GM12874 (cell line): ENCODE measurements around the gene TSPAN16.

ENCODE experiments used
- CTCF ChIP-seq: IDR thresholded peaks from 2 replicates; pipeline ENCODE4 v1.5.1; 2011; ENCODE audit warnings: low read depth, mild to moderate bottlenecking, control low read depth, low read length, moderate library complexity; ENCODE audit not compliant: insufficient read depth

The TSPAN16 gene

GRCh38 chr19:11273296-11273695 is 22.7 kb upstream of the TSPAN16 start:
- TF ChIP-seq CTCF, result no peak

GRCh38 chr19:11273989-11274388 is 22.0 kb upstream of the TSPAN16 start:
- TF ChIP-seq CTCF, result no peak

DNA sequence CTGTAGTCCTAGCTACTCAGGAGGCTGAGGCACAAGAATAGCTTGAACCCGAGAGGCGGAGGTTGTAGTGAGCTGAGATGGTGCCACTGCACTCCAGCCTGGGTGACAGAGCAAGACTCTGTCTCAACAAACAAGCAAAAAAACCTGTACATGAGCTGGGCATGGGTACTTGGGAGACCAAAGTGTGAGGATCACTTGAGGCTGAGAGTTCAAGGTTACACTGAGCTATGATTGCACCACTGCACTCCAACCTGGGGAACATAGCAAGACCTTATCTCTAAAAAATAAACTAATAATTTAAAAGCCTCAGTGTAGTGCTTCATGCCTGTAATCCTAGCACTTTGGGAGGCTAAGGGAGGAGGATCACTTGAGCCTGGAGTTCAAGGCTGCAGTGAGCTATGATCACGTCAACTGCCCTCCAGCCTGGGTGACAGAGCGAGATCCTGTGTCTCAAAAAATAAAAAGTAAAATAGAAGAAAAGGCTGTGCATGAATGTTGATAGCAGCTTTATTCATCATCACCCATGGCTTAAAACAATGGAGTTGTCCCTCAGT is 21.4 kb upstream of the TSPAN16 start:
- TF ChIP-seq CTCF, result no peak

- no peak for TF ChIP-seq CTCF
These were observed 17.3 kb upstream of the TSPAN16 start for GRCh38 chr19:11278670-11279069.

- no peak for TF ChIP-seq CTCF
These were observed 16.3 kb upstream of the TSPAN16 start for GRCh38 chr19:11279505-11280236.

DNA sequence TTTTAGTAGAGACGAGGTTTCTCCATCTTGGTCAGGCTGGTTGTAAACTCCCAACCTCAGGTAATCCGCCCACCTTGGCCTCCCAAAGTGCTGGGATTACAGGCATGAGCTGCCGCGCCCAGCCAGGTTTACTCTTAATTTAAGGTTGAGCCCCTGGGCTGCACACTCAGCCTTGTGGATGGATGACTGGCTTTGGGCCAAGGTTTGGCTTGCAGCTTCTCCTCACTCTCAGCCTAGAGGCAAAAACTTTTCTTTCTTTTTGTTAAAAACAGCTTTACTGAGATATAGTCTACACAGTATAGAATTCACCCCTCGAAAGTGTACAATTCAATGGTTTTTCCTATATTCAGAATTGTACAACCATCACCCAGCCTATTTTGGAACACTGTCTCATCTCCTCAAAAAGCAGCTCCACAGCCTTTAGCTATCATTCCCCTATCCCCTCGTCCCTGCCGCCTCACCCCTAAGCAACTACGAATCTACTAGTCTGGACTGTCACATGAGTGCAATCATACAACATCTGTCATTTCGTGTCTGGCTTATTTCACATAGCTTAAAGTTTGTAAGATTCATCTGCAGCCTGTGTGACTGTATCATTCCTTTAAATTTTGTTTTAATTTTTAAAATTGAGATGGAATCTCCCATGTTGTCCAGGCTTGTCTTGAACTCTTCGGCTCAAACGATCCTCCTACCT is 14.5 kb upstream of the TSPAN16 start:
- no peak for TF ChIP-seq CTCF

- TF ChIP-seq CTCF, result no peak
These were observed 11.4 kb upstream of the TSPAN16 start for GRCh38 chr19:11284515-11284914.
